H9 (cell line): ENCODE results near the gene MYO18B. TPM values are rescaled to one million over a fixed set of nuclear protein-coding genes. Genes with fewer than 3 reads are reported as not detected.

Source experiments
- DNase-seq: peaks from one replicate; pipeline ENCODE4 v3.0.0-alpha.2; 2017
- H2AFZ ChIP-seq: one replicate; pipeline ENCODE4 v1.6.1; 2013; ENCODE audit warnings: mild to moderate bottlenecking, low read length, control low read depth, moderate library complexity
- H2AK5ac ChIP-seq: 2 replicates; pipeline ENCODE4 v1.6.1; 2013; ENCODE audit warnings: low read length, control low read depth, mixed read lengths; ENCODE audit not compliant: insufficient read length
- H2BK120ac ChIP-seq: one replicate; pipeline ENCODE4 v1.6.1; 2013; ENCODE audit warnings: low read depth, mild to moderate bottlenecking, low read length, control low read depth, inconsistent platforms; ENCODE audit not compliant: poor library complexity, severe bottlenecking
- H2BK12ac ChIP-seq: 2 replicates; pipeline ENCODE4 v1.6.1; 2013; ENCODE audit warnings: low read length, control low read depth, mixed read lengths, low read depth; ENCODE audit not compliant: insufficient read length
- H2BK15ac ChIP-seq: 2 replicates; pipeline ENCODE4 v1.6.1; 2013; ENCODE audit warnings: low read depth, low read length, control low read depth
- H2BK20ac ChIP-seq: one replicate; pipeline ENCODE4 v1.6.1; 2013; ENCODE audit warnings: low read depth, mild to moderate bottlenecking, low read length, control low read depth, inconsistent platforms; ENCODE audit not compliant: poor library complexity, severe bottlenecking
- H2BK5ac ChIP-seq: 2 replicates; pipeline ENCODE4 v1.6.1; 2013; ENCODE audit warnings: low read length, control low read depth, mixed read lengths; ENCODE audit not compliant: insufficient read length
- H3K14ac ChIP-seq: 2 replicates; pipeline ENCODE4 v1.6.1; 2013; ENCODE audit warnings: low read length, control low read depth; ENCODE audit not compliant: insufficient read depth
- H3K18ac ChIP-seq: 2 replicates; pipeline ENCODE4 v1.6.1; 2013; ENCODE audit warnings: low read depth, mild to moderate bottlenecking, mixed read lengths, low read length, control low read depth; ENCODE audit not compliant: insufficient read length
- H3K23ac ChIP-seq: 2 replicates; pipeline ENCODE4 v1.6.1; 2013; ENCODE audit warnings: low read length, control low read depth, mixed read lengths, low read depth; ENCODE audit not compliant: insufficient read length
- H3K23me2 ChIP-seq: 2 replicates; pipeline ENCODE4 v1.6.1; 2013; ENCODE audit warnings: low read depth, mild to moderate bottlenecking, mixed read lengths, low read length, control low read depth; ENCODE audit not compliant: insufficient read length, poor library complexity, severe bottlenecking
- H3K27ac ChIP-seq: 2 replicates; pipeline ENCODE4 v1.5.1; 2013; ENCODE audit warnings: low read length, control low read depth, mixed read lengths, low read depth; ENCODE audit not compliant: insufficient read length
- H3K27me3 ChIP-seq: 2 replicates; pipeline ENCODE4 v1.6.1; 2013; ENCODE audit warnings: low read length, control low read depth, inconsistent platforms; ENCODE audit not compliant: insufficient read depth
- H3K4ac ChIP-seq: 2 replicates; pipeline ENCODE4 v1.6.1; 2013; ENCODE audit warnings: low read depth, mild to moderate bottlenecking, control low read depth, inconsistent platforms, low read length, moderate library complexity
- H3K4me1 ChIP-seq: 2 replicates; pipeline ENCODE4 v1.6.1; 2013; ENCODE audit warnings: low read length, control low read depth, inconsistent platforms; ENCODE audit not compliant: insufficient read depth
- H3K4me2 ChIP-seq: 2 replicates; pipeline ENCODE4 v1.6.1; 2013; ENCODE audit warnings: low read length, control low read depth, mixed read lengths; ENCODE audit not compliant: insufficient read length, insufficient read depth
- H3K56ac ChIP-seq: 2 replicates; pipeline ENCODE4 v1.6.1; 2013; ENCODE audit warnings: low read depth, mild to moderate bottlenecking, mixed read lengths, low read length, control low read depth; ENCODE audit not compliant: insufficient read length
- H3K79me1 ChIP-seq: 2 replicates; pipeline ENCODE4 v1.6.1; 2013; ENCODE audit warnings: low read depth, mild to moderate bottlenecking, moderate library complexity, low read length, control low read depth, inconsistent platforms; ENCODE audit not compliant: insufficient read depth, poor library complexity, severe bottlenecking
- H3K79me2 ChIP-seq: 2 replicates; pipeline ENCODE4 v1.6.1; 2013; ENCODE audit warnings: low read length, control low read depth, inconsistent platforms; ENCODE audit not compliant: insufficient read depth
- H3K9ac ChIP-seq: 2 replicates; pipeline ENCODE4 v1.6.1; 2013; ENCODE audit warnings: low read length, control low read depth, mixed read lengths; ENCODE audit not compliant: insufficient read length; ENCODE audit errors: extremely low read depth
- H3K9me3 ChIP-seq: one replicate; pipeline ENCODE4 v1.6.1; 2013; ENCODE audit warnings: low read depth, low read length, inconsistent platforms; ENCODE audit not compliant: control insufficient read depth
- H3T11ph ChIP-seq: one replicate; pipeline ENCODE4 v1.6.1; 2013; ENCODE audit warnings: mild to moderate bottlenecking, low read length, control low read depth, inconsistent platforms
- H4K20me1 ChIP-seq: one replicate; pipeline ENCODE4 v1.6.1; 2013; ENCODE audit not compliant: control insufficient read depth, insufficient read length, insufficient read depth
- H4K5ac ChIP-seq: 2 replicates; pipeline ENCODE4 v1.6.1; 2013; ENCODE audit warnings: low read depth, mild to moderate bottlenecking, mixed read lengths, low read length, control low read depth; ENCODE audit not compliant: insufficient read length
- H4K8ac ChIP-seq: replicated peaks from 2 replicates; pipeline ENCODE4 v1.6.1; 2013; ENCODE audit warnings: low read length, control low read depth, mixed read lengths, low read depth; ENCODE audit not compliant: insufficient read length
- H4K91ac ChIP-seq: 2 replicates; pipeline ENCODE4 v1.6.1; 2013; ENCODE audit warnings: low read depth, mild to moderate bottlenecking, moderate library complexity, mixed read lengths, low read length, control low read depth; ENCODE audit not compliant: insufficient read length
- H3K27ac Mint-ChIP-seq, 3 experiments: 2 replicates in 2 of 3; 3 replicates in 1 of 3; pipeline ENCODE4 v1.8.0; 2020 to 2021; ENCODE audit warnings: mixed read lengths in 3 of 3, mild to moderate bottlenecking in 1 of 3, moderate library complexity in 1 of 3
- H3K27me3 Mint-ChIP-seq: 2 replicates; pipeline ENCODE4 v1.8.0; 2021; ENCODE audit warnings: low read depth, mild to moderate bottlenecking, moderate library complexity, mixed read lengths
- H3K36me3 Mint-ChIP-seq, 3 experiments: 2 replicates in 2 of 3; 3 replicates in 1 of 3; pipeline ENCODE4 v1.8.0; 2020 to 2021; ENCODE audit warnings: low read depth in 3 of 3, mixed read lengths in 3 of 3; ENCODE audit not compliant: insufficient read depth in 1 of 3
- H3K4me1 Mint-ChIP-seq, 2 experiments: 2 replicates each; pipeline ENCODE4 v1.8.0; 2020; ENCODE audit warnings: mixed read lengths in 2 of 2
- H3K4me3 Mint-ChIP-seq, 2 experiments: 2 replicates in 1 of 2; 3 replicates in 1 of 2; pipeline ENCODE4 v1.8.0; 2020 to 2021; ENCODE audit warnings: mild to moderate bottlenecking in 2 of 2, mixed read lengths in 2 of 2, moderate library complexity in 1 of 2
- H3K9me3 Mint-ChIP-seq, 2 experiments: 2 replicates in 1 of 2; 3 replicates in 1 of 2; pipeline ENCODE4 v1.8.0; 2020; ENCODE audit warnings: mild to moderate bottlenecking in 2 of 2, mixed read lengths in 2 of 2, moderate library complexity in 1 of 2
- CTCF ChIP-seq: fragments of 200-600 bp; sonication (generic); conservative IDR thresholded peaks from 3 replicates; pipeline ENCODE4 v1.8.0; 2021; ENCODE audit warnings: antibody characterized with exemption, mild to moderate bottlenecking
- WGBS: extraction: QIAGEN DNeasy Blood & Tissue Kit; methylation state at CpG from one replicate; pipeline ENCODE4 v1.1.7; 2013; ENCODE audit warnings: missing lambda C conversion rate, low lambda C conversion rate, mixed read lengths; ENCODE audit not compliant: insufficient read length; ENCODE audit errors: extremely low coverage; 5-methylcytosine and 5-hydroxymethylcytosine counted together
- total RNA-seq: library from RNA; stranded (reverse); gene quantifications from 2 replicates; pipeline ENCODE4 v1.2.1, GENCODE V29; 2021

MYO18B gene
- total RNA-seq, 1 experiment from 2014 or later = 0.46 TPM

- Histone ChIP-seq H3K23me2 (no peaks in the 10 kb centered on the region), H3K79me1 (no peaks in the 10 kb centered on the region), H3K23ac (no peak overlapping the region), H3K27ac (no peak overlapping the region), H3K9me3 (no peaks in the 10 kb centered on the region), H3K27me3 (no peaks in the 10 kb centered on the region), H3K4me2 (no peak overlapping the region), H4K8ac (no peak overlapping the region), H2BK120ac (no peak overlapping the region), H2BK15ac (no peak overlapping the region), H2AK5ac (no peak overlapping the region), H3K56ac (no peak overlapping the region), H3K4me1 (no peaks in the 10 kb centered on the region), H2BK12ac (no peak overlapping the region), H3K4ac (no peak overlapping the region), H2BK20ac (no peak overlapping the region), H2BK5ac (no peak overlapping the region), H4K91ac (no peak overlapping the region), H4K20me1 (no peaks in the 10 kb centered on the region), H3T11ph (no peak overlapping the region), H4K5ac (no peak overlapping the region), H3K79me2 (no peaks in the 10 kb centered on the region), H3K18ac (no peak overlapping the region), H2AFZ (no peak overlapping the region), H3K9ac (no peak overlapping the region), H3K14ac (no peak overlapping the region)
- no CpG with 5 or more reads among the region's 22 CpGs for WGBS
- no peak for DNase-seq
- TF ChIP-seq CTCF = no peak
- Mint-ChIP-seq H3K4me1 (no peaks in the 10 kb centered on the region), H3K27me3 (peaks cover 8% of the 10 kb centered on the region), H3K27ac (no peak overlapping the region), H3K4me3 (no peak overlapping the region), H3K9me3 (no peaks in the 10 kb centered on the region), H3K36me3 (no peaks in the 10 kb centered on the region)
These were observed 55.7 kb downstream of the MYO18B start for GRCh38 chr22:25797498-25798290.
